GM18499 (cell line): ENCODE data around the gene DSC1.
"Not testable (repeated sequence)": the region's sequence is repeated elsewhere in the genome, so short reads cannot be mapped to it uniquely, and the experiment has no call there.

Experiments used
- ATAC-seq: cut with Tn5 transposase; IDR thresholded peaks from one replicate; pipeline ENCODE4 v1.9.1; 2021; ENCODE audit warnings: moderate number of reproducible peaks; ENCODE audit not compliant: insufficient read depth, unreplicated experiment

DSC1 gene

DNA sequence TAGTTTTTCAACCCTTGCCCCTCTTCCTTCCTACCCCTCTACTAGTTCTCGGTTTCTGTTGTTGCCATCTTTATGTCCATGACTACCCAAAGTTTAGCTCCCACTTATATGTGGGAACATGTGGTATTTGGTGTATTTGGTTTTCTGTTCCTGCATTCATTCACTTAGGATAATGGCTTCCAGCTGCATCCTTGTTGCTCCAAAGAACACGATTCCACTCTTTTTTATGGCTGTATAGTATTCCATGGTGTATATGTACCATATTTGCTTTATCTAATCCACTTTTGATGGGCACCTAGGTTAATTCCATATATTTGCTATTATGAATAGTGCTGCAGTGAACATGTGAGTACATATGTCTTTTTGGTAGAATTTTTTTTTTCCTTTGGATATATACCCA, 20.6 kb upstream of the DSC1 start:
- no peak for ATAC-seq

DNA sequence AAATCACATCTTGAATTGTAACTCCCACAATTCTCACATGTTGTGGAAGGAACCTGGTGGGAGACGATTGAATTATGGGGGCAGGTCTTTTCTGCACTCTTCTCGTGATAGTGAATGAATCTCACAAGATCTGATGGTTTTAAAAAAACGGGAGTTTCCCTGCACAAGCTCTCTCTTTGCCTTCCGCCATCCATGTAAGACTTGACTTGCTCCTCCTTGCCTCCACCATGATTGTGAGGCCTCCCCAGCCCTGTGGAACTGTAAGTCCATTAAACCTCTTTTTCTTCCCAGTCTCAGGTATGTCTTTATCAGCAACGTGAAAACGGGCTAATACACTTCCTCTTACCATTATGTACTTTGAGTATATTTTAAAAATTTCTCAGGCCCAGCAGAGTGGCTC, 14.7 kb upstream of the DSC1 start:
- not testable (repeated sequence) for ATAC-seq

DNA sequence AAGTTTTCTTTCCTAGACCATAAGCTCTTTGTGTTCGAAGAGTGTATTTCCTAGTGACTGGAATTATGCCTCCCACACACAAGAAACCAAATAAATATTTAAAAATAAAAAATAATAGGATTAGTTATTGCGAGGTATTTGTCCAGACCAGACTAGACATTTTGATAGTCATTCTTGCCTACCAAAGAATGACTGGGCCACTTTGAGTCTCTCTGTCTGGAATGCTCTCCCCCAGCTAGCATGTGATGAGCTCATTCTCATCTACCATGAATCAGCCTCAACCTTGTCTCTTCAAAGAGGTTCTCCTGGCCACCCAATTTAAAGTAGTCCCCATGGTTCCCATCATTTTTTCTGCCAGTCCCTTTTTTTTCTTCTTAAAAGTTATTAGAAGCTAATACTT, 13.9 kb upstream of the DSC1 start:
- no peak for ATAC-seq

DNA sequence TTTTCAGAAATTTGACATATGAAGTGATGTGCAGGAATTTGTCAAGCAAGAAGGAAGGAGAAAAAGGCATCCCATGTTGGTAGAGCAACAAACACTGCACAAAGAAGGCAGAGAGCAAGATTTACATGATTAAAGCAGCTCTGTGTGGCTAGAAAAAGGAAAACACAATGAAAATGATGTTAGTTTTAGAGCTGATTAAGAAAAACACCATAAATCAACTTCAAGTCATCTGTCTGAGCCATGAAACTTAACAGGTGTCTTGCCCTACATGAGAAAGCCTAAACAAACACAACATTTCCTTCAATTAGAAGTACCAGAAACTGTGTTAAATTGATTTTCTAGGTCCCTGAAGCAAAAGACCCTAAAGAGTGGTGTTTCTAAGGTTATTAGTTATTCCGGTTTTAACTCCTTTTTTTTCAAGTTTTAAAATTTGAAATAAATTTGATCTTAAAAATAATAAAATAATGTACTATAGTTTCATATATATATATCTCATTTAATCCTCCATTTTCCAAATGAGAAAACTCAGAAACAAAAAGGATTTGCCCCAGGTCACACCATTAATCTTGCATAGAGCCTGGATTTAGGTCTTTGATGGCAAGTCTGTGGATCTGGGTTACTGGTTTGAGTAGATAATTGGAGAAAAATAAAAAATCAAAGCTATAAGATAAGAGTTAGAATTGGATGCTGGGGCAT, 8.6 kb upstream of the DSC1 start:
- no peak for ATAC-seq

DNA sequence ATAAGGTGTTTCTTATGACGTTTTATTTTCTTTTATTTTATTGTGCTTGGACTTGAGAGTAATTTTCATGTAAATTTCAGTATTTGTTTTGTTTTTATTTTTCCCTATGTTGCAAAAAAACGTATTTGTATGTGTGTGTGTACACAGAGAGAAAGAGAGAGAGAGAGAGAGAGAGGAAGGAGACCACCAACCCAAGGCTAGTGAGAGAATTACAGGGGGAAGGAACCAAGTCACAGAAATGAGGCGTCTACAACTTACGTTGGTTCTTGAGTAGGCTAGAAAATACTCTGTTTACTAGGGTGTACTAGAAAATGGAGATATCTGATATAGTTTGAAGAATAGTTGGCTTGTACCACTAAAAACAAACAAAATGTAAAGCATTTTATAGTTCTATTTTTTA, 7.7 kb upstream of the DSC1 start:
- no peak for ATAC-seq

DNA sequence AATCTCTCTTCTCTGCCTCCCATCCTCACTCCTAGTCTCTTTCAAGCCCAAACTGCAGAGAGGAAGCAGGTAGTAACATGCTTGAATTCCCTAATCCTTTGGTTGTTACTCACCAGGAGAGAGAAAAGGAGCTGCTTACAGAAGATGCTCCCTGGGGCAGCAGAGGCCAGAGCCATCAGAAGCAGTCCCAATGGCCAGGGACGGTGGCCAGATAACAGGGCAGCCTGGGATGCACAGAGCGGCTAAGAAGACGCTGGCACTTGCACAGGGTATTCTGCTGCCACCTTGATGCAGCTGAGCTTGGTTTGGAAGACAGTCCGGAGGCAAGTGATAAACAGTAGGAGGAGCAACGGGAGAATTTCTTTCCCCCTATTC, 250 bp downstream of the DSC1 start:
- ATAC-seq, result no peak

DNA sequence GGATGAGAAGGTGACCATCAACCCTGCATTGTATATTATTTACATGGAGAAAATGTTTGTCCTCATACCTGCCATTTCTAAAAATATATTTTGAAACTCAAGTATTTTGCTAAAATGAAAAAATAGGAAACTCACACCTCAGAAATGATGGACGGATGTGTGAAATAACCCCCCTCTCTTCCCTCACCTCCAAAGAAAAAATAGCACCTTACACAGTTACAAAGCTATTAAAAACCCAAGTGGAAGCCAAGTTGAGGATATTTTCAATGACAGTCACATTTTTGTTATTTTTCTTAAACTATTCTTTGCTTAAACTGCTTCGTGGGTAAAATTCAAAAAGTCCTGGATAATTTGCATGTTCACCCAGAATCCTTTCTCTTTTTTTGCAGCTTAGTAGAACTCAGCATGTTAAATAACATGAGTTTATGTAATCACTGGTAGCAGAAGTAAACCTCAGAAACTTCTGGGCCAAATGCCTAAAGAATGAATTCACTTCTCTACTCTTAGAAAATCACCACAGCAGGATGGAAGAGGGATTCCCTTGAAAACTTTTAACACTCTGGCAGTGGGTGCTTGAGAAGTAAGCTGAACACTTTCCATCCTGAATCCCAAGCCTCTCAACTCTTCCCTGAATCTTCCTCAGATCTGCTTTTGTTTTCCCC, 768 bp downstream of the DSC1 start:
- no peak for ATAC-seq

DNA sequence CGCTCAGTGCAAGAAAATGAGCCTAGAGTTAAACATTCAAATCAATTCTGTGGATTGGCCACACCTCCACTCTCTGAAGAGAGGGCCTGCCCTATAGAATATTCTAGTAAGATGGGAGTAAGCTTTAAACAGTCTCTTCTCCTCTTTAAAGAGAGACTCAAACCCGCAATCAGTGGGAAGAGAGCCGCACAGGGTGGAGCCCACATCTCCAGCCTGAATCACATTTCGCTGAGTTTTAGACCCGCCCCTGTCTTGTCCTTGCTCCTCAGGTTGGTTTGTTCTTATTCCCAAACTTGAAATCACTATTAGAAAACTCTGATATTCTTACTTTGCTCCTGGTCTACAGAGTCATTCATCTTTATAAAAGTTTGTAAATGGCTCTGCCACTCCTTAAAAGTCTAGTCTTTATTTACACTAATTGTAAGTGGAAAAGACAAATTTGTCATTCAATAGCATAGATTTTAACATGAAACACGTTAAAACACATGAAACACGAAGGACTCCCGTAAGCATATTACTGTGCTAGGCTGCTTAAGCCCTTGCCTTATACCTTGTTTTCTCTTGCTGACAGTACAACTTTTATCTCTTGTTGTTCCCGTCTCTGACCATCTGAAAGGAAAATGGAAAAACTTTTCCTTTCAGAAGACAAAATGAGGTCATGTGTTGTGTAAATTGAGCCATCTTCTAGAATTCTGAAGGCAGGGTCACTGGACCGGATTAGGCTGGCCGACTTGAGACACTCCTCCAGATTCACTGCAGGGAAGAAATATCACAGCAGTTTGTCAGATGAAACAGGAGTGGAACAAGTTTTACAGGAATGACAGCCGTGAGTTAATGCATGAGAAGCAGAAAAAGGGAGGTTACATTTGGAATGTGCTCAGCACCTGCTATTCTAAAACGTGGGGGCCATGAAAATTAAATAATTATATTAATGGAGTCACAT, 5.6 kb downstream of the DSC1 start:
- no peak for ATAC-seq

DNA sequence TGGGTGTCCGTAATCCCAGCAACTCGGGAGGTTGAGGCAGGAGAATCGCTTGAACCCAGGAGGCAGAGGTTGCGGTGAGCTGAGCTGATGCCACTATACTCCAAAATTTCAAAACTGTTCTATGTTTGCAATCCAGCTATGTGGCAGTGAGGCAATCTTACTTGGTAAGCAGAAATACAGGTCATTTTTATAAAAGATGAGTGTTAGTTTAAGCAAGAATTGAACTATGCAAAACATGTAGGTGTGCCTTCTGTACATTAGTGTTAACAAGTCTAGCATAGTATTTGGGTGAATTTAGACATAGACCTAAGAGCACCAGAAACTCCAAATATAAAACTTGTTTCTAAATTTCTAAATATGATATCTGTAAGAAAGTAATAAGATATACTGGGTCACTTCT, 7.2 kb downstream of the DSC1 start:
- ATAC-seq, result no peak

DNA sequence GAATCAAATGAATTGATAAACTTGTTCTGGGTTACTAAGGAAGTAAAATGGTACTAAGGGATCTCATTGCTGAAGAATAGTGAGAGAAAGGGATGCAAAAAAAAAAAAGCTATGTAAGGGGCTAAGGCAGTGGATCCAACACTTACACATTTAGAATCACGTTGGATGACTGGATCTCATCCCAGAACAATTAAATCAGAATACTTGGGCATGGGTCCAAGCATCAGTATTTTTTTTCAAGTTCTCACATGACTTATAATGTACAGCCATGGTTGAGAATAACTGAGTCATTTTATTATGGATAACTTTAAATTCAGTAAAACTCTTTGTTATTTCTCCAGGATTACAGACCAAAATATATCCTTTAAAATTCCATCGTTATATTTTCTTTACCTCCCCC, 8.5 kb downstream of the DSC1 start:
- ATAC-seq, result no peak

DNA sequence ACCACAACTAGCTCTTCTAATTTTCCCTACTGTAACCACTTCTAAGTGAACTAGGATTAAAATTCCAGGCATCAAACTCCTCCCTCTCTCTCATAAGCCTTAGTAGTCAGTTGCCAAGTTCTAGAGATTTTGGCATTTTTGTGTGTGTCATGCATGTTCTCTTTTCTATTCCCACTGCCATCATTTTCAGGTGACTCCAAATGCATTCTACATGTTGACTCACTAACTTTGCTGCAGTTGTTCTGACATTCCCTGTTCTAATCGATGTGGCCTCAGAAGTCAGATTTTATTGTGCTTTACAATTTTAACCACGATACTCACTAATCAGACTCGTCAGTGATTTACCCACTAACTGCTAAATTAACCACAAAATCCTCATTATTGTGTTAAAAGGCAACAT, 13.3 kb downstream of the DSC1 start:
- ATAC-seq, result no peak

DNA sequence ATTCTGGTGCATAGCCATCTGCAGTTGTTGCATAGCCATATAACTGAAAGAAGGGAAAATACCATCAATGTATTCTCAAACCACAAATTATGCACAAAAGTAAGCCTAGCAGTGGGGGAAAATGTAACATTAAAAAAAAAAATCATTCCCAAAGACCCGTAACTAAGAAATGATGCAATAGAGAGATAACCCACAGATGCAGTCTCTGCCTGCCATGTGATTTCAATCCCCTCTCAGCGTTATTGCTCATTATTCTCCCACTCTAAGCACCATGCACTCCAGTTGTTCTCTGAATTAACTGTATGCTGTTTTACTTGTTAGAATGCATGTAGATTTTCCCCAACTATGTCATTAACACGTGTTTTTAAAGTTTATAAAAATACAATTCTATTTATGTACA, 14.1 kb downstream of the DSC1 start:
- ATAC-seq, result no peak

DNA sequence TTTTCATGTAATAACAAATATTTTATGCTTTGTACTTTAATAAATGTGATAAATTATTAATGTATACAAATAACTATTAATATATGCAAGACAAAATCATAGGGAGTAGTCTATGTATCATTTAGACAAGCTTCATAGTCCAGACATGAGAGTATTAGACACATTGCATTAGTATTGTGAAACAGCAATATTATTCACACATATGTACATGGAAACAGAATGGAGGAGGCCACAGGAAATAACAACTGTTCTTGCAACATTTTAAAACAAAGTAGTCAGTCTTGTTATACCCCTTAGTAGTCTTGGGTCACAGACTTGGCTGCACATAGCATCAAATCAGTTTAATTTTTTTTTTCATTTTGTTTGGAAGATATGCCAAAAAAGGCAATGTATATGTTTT, 15.8 kb downstream of the DSC1 start:
- ATAC-seq, result no peak

DNA sequence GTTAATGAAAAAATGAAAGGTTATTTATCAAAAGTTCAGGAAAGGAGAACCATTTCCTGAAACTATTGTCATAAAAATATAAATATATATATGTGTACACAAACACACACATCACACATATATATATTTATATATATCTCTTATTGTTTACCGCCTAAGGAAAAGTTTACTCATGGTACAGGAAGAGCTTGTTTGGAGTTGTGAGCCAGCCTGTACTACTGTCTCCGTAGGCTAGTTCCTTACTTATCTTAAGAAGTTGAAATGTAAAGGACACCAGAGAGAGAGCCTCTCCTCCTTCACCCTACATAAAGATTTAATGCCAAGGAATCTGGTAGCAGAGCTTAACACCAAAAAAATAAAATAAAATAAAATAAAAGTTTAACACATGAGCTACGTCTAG, 19.6 kb downstream of the DSC1 start:
- no peak for ATAC-seq

DNA sequence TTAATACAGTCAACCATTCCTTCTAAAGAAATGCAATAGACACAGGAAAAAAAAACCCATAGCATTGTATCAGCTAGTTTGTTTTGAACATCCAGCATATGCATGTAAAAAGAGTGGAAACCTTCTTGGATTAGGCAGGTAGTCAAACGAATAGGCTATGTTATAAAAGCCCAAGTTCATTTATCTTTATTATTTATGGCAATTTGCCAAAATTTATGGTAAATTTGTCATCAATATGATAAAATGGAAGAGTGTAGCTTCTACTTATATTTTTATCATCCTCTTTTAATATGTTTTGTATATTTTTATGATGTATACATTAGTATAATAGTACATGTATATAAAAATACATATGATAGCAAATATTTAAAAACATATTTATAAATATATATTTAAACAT, 23.9 kb downstream of the DSC1 start:
- no peak for ATAC-seq

DNA sequence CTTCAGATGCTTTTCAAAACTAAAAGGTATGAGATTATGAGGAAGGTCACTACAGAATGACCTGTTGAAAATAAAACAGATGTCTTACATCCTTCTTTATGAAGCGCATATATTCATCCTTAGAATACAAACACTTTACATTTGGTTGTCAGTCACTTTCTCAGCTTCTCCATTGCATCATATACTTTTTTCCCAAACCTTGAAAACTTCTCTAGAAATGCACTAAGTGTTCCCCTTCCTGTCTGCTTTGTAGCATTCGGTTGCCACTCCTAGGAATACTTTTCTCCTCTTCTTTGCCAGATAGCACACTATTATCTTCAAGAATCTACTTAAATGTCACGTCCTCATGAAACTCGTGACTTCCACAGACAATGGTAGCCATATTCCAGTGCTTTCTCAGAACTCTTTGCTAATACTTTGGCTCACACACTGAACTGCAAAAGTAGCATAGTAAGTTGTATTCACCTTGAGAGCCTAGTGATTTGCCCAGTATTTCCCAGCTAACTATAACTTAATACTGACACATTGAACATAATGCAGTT, 27.6 kb downstream of the DSC1 start:
- ATAC-seq, result no peak

DNA sequence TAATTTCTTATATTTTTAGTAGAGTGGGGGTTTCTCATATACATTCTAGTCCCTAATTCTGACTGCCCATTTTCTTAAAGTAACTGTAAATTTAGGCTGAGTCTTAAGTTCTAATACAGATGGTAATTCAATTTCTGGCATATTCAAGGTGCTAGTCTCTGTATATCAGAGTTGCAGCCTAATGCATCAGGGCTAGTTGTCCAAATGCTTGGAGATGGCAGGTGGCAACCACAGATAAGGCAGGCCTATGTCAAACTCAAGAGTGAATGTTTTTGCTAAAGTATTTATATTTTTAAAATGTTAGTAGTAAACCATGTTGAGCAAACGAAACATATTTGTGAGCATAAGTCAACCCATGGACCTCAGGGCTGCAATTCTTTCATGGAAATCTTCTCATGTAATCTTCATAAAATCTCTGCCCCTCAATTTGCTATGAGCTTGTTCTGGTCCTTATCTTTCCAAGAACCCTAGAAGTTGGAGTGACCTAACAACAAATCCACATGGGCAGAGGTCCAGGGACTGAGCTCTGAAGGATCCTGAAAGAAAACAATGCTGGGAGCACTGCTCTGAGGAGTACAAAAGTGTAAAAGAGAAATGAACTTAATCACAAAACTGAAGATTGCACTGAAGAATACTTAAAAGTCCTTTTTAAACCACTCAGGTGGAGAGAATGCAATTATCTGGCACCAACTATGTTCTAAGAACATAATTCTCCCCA, 33.1 kb downstream of the DSC1 start:
- ATAC-seq, result no peak

DNA sequence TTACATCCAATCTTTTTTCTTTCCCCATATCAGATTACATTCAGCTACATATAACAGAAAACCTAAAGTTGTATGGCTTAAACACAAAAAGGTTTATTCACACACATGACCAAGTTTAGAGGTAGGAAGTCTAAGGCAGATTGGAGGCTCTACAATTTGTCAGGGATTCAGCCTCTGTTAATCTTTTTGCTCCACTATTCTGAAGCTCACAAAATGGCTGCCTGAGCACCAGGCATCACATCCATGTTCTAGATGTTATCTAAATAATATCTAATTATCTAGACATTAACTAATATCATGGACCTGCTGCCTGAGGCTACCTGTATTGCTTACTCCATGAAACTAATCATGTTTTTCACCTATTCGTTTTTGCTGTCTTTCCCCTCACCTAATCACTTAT, 36.8 kb downstream of the DSC1 start:
- no peak for ATAC-seq

DNA sequence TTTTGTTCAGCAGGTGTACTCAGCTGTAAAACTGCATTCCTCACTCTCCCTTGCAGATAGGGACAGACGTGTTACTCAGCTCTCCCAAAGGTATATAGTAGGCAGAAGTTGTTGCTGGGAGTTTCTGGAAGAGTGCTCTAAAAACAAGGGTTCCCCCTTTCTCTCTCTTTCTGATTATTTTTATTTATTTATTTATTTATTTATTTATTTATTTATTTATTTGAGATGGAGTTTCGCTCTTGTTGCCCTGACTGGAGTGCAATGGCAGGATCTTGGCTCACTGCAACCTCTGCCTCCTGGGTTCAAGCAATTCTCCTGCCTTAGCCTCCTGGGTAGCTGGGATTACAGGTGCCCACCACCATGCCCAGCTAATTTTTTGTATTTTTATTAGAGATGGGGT, 39.5 kb downstream of the DSC1 start:
- not testable (repeated sequence) for ATAC-seq

DNA sequence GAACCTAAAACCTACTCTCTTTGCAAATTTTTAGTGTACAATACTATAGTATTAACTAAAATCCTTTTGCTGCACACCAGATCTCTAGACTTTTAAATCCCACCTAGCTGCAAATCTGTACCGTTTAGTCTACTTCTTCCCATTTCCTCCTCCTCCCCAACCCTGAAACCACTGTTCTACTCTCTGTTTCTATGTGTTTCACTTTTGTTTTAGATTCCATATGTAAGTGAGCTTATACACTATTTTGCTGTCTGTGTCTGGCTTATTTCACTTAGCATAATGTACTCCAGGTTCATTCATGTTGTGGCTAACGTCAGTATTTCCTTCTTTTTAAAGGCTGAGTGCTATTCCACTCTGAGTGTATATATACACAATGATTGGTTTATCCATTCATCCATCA, 42.1 kb downstream of the DSC1 start:
- no peak for ATAC-seq
